Natural killer cell (primary cell): ENCODE data around the gene ANKRD6. TPM values are rescaled to one million over a fixed set of nuclear protein-coding genes. Genes with fewer than 3 reads are reported as not detected.

ENCODE experiments used
- ATAC-seq, 3 donors: fragments of 150-1000 bp in 2 of 3; fragments of 200-7000 bp in 1 of 3; cut with Tn5 transposase; 1 replicate in 1 of 3; 2 replicates in 2 of 3; pipeline ENCODE4 v1.10.0; 2021; ENCODE audit warnings: mild to moderate bottlenecking in 2 of 3, moderate library complexity in 2 of 3
- DNase-seq, 2 donors: peaks; one replicate each; pipeline versions ENCODE4 v3.0.0 to v3.0.0-alpha.2; 2013 to 2021; ENCODE audit warnings: mixed read lengths in 1 of 2
- H3K27ac ChIP-seq: one replicate; pipeline ENCODE4 v1.5.1; 2013; ENCODE audit warnings: mild to moderate bottlenecking, low read length
- H3K27me3 ChIP-seq: one replicate; pipeline ENCODE4 v1.6.1; 2013; ENCODE audit warnings: low read length; ENCODE audit not compliant: control insufficient read depth, insufficient read depth
- H3K36me3 ChIP-seq: one replicate; pipeline ENCODE4 v1.6.1; 2013; ENCODE audit warnings: low read length; ENCODE audit not compliant: control insufficient read depth, insufficient read depth
- H3K4me1 ChIP-seq: one replicate; pipeline ENCODE4 v1.6.1; 2013; ENCODE audit warnings: low read length; ENCODE audit not compliant: control insufficient read depth, insufficient read depth
- H3K4me3 ChIP-seq: one replicate; pipeline ENCODE4 v1.5.1; 2013; ENCODE audit warnings: low read length
- H3K9me3 ChIP-seq: one replicate; pipeline ENCODE4 v1.6.1; 2013; ENCODE audit warnings: low read length; ENCODE audit not compliant: control insufficient read depth, insufficient read depth
- H3K27ac Mint-ChIP-seq, 2 donors: one replicate each; pipeline ENCODE4 v1.8.0; 2022; ENCODE audit warnings: mild to moderate bottlenecking in 2 of 2, mixed read lengths in 2 of 2, moderate library complexity in 1 of 2
- H3K27me3 Mint-ChIP-seq, 2 donors: one replicate each; pipeline ENCODE4 v1.8.0; 2022; ENCODE audit warnings: low read depth in 2 of 2, mixed read lengths in 2 of 2
- H3K36me3 Mint-ChIP-seq: one replicate; pipeline ENCODE4 v1.8.0; 2022; ENCODE audit warnings: mixed read lengths
- H3K4me1 Mint-ChIP-seq, 2 donors: one replicate each; pipeline ENCODE4 v1.8.0; 2022; ENCODE audit warnings: mixed read lengths in 2 of 2
- H3K4me3 Mint-ChIP-seq: one replicate; pipeline ENCODE4 v1.8.0; 2022; ENCODE audit warnings: mild to moderate bottlenecking, moderate library complexity, mixed read lengths
- H3K9me3 Mint-ChIP-seq, 2 donors: one replicate each; pipeline ENCODE4 v1.8.0; 2022; ENCODE audit warnings: mixed read lengths in 2 of 2
- WGBS: methylation state at CpG from one replicate; pipeline ENCODE4 v1.1.7; 2013; ENCODE audit warnings: missing lambda C conversion rate; ENCODE audit not compliant: insufficient coverage; 5-methylcytosine and 5-hydroxymethylcytosine counted together
- intact Hi-C: fragments of 100-400 bp; cut with micrococcal nuclease; formaldehyde crosslinking; loops from one replicate; pipeline ENCODE4 v1.14.2; 2022
- total RNA-seq, 4 donors: library from RNA; stranded (reverse); fragments of 120-200 nt in 1 of 4; gene quantifications; one replicate each; pipeline versions ENCODE4 v1.2.3 to v1.2.4, GENCODE V29; 2013 to 2022
- TF ChIP-seq, protein P1 (sequence below): fragments of 200-600 bp; IDR thresholded peaks from one replicate; pipeline ENCODE4 v1.8.0; 2022; ENCODE audit warnings: antibody characterized with exemption

The ANKRD6 gene
- total RNA-seq, 3 donors from 2014 or later (not counting 1 experiment from before 2014, with no cell fraction given): 4.5 to 9.0 (median 4.6) TPM

- no peak overlapping the region for H3K4me3 ChIP-seq
- no peak for DNase-seq
- TF ChIP-seq, protein P1, sequence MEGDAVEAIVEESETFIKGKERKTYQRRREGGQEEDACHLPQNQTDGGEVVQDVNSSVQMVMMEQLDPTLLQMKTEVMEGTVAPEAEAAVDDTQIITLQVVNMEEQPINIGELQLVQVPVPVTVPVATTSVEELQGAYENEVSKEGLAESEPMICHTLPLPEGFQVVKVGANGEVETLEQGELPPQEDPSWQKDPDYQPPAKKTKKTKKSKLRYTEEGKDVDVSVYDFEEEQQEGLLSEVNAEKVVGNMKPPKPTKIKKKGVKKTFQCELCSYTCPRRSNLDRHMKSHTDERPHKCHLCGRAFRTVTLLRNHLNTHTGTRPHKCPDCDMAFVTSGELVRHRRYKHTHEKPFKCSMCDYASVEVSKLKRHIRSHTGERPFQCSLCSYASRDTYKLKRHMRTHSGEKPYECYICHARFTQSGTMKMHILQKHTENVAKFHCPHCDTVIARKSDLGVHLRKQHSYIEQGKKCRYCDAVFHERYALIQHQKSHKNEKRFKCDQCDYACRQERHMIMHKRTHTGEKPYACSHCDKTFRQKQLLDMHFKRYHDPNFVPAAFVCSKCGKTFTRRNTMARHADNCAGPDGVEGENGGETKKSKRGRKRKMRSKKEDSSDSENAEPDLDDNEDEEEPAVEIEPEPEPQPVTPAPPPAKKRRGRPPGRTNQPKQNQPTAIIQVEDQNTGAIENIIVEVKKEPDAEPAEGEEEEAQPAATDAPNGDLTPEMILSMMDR: no peak
- Mint-ChIP-seq H3K4me3 (no peak overlapping the region), H3K4me1 (no peaks in the 10 kb centered on the region), H3K27ac (no peak overlapping the region), H3K27me3 (no peaks in the 10 kb centered on the region), H3K36me3 (no peaks in the 10 kb centered on the region), H3K9me3 (no peaks in the 10 kb centered on the region)
- ATAC-seq: no peak
- H3K27me3 ChIP-seq: no peaks in the 10 kb centered on the region
- no peaks in the 10 kb centered on the region for H3K36me3 ChIP-seq
- intact Hi-C loops: no loop called here
- no peak overlapping the region for H3K27ac ChIP-seq
- no peaks in the 10 kb centered on the region for H3K9me3 ChIP-seq
- no peaks in the 10 kb centered on the region for H3K4me1 ChIP-seq
These were observed 55.5 kb downstream of the ANKRD6 start for GRCh38 chr6:89488438-89488837.

GRCh38 chr6:89489078-89489477 is 56.1 kb downstream of the ANKRD6 start:
- 28% methylated on average over 3 of the region's 3 CpGs for WGBS
- H3K27me3 Mint-ChIP-seq: no peaks in the 10 kb centered on the region

DNA sequence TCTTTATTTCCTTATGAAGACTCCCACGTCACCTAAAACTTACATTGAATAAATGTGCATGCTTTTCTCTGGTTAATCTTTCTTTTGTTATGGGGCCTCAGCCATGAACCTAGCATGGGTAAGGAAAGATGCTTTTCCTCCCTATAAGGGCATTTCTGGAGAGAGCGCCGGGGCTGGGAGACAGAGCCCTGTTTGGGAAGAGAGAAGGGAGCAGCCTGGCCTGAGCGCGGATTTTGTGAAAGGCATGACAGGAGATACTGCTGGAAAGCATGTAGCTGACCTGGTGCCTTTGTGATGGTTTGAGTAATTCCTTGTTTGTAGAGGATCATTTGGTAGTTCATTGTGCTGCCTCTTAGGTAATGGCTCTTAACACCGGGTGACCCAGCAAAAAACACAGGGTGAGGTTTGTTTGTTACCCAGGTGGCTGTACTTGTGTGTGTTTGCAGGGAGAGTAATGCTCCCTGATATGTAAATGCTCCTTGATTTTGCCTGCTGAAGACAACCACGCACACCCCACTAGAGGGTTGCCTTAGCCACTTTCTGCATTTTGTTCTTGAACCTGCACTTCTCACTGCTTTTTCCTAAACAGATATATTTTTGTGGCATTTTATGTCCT is 59.2 kb downstream of the ANKRD6 start:
- WGBS: 97% methylated on average over 6 of the region's 7 CpGs
- ATAC-seq: no peak
- intact Hi-C loops: no loop called here

More at GRCh38 chr6:89489078-89489477, 56.1 kb downstream of the ANKRD6 start:
- H3K9me3 ChIP-seq: no peaks in the 10 kb centered on the region
- DNase-seq: no peak
- ATAC-seq: no peak
- H3K36me3 ChIP-seq: no peaks in the 10 kb centered on the region
- no peak overlapping the region for H3K4me3 ChIP-seq
- H3K4me1 Mint-ChIP-seq: no peaks in the 10 kb centered on the region
- H3K36me3 Mint-ChIP-seq: no peaks in the 10 kb centered on the region
- no peaks in the 10 kb centered on the region for H3K9me3 Mint-ChIP-seq
- H3K27me3 ChIP-seq: no peaks in the 10 kb centered on the region
- TF ChIP-seq, protein P1: no peak
- H3K27ac Mint-ChIP-seq: no peak overlapping the region
- no peaks in the 10 kb centered on the region for H3K4me1 ChIP-seq
- intact Hi-C loops: no loop called here
- no peak overlapping the region for H3K4me3 Mint-ChIP-seq
- no peak overlapping the region for H3K27ac ChIP-seq

More for the DNA sequence above, 59.2 kb downstream of the ANKRD6 start:
- Histone ChIP-seq H3K27ac (no peak overlapping the region), H3K4me1 (no peaks in the 10 kb centered on the region), H3K9me3 (no peaks in the 10 kb centered on the region), H3K36me3 (no peaks in the 10 kb centered on the region), H3K4me3 (no peak overlapping the region), H3K27me3 (no peaks in the 10 kb centered on the region)
- H3K4me3 Mint-ChIP-seq: no peak overlapping the region
- no peaks in the 10 kb centered on the region for H3K27me3 Mint-ChIP-seq
- no peak for DNase-seq
- TF ChIP-seq, protein P1: no peak
- H3K4me1 Mint-ChIP-seq: no peaks in the 10 kb centered on the region
- no peaks in the 10 kb centered on the region for H3K9me3 Mint-ChIP-seq
- no peak overlapping the region for H3K27ac Mint-ChIP-seq
- no peaks in the 10 kb centered on the region for H3K36me3 Mint-ChIP-seq
